ENCODE data around the gene VTI1A.

DNA sequence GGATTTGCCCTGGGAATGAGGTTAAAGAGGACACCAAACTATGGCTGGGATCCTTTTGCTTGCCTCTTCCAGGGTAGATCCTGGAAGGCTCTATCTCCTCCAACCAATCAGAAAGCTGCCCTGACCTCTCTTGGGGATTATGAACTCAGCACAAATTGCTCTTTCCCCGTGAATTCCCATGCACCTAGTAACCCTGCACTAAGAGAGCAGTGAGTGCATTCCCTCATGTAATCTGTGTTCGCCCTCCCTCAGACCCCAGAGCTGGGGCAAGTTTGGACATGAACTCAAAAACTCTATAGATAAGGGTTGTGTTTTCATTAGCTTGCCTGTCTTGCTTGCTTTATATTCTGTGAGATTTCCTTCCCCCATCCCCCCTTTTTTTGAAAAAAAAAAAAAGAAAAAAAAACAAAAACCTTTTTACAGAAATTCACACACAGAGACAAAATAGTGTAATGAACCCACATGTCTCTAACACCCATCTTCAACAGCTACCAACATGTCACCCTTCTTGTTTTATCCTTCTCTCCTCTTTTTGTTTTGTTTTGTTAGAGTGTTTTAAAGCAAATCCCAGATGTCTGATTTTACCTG is 277.5 kb downstream of the VTI1A start:
- no peak for TF ChIP-seq RAD21 (conservative IDR thresholded peaks at IDR 0.05)
- TF ChIP-seq EZH2 (IDR thresholded peaks at IDR 0.05; ENCODE audit: borderline replicate concordance, insufficient read depth, low read length, poor library complexity, severe bottlenecking): no peak
- TF ChIP-seq, protein P1, sequence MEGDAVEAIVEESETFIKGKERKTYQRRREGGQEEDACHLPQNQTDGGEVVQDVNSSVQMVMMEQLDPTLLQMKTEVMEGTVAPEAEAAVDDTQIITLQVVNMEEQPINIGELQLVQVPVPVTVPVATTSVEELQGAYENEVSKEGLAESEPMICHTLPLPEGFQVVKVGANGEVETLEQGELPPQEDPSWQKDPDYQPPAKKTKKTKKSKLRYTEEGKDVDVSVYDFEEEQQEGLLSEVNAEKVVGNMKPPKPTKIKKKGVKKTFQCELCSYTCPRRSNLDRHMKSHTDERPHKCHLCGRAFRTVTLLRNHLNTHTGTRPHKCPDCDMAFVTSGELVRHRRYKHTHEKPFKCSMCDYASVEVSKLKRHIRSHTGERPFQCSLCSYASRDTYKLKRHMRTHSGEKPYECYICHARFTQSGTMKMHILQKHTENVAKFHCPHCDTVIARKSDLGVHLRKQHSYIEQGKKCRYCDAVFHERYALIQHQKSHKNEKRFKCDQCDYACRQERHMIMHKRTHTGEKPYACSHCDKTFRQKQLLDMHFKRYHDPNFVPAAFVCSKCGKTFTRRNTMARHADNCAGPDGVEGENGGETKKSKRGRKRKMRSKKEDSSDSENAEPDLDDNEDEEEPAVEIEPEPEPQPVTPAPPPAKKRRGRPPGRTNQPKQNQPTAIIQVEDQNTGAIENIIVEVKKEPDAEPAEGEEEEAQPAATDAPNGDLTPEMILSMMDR (IDR thresholded peaks at IDR 0.05; ENCODE audit: poor library complexity, severe bottlenecking): no peak
- no peak for TF ChIP-seq POLR2AphosphoS5 (IDR thresholded peaks at IDR 0.05)
